ENCODE results near the gene GSTA1.
A peak's percentile ranks its signal among the peaks of the same experiment; 100 is the strongest.
"Not testable (repeated sequence)": the region's sequence is repeated elsewhere in the genome, so short reads cannot be mapped to it uniquely, and the experiment has no call there.

Gene GSTA1

GRCh38 chr6:52754443-52754842, 49.2 kb downstream of the GSTA1 start:
- no peak for DNase-seq

- not testable (repeated sequence) for DNase-seq
Observed at GRCh38 chr6:52753137-52753536, 50.5 kb downstream of the GSTA1 start.

- DNase-seq = no peak
Observed at GRCh38 chr6:52752310-52752709, 51.3 kb downstream of the GSTA1 start.

- no peak for DNase-seq
Observed at GRCh38 chr6:52749556-52750152, 54.0 kb downstream of the GSTA1 start.

GRCh38 chr6:52747301-52747700, 56.3 kb downstream of the GSTA1 start:
- DNase-seq = peak; percentile 85

DNA sequence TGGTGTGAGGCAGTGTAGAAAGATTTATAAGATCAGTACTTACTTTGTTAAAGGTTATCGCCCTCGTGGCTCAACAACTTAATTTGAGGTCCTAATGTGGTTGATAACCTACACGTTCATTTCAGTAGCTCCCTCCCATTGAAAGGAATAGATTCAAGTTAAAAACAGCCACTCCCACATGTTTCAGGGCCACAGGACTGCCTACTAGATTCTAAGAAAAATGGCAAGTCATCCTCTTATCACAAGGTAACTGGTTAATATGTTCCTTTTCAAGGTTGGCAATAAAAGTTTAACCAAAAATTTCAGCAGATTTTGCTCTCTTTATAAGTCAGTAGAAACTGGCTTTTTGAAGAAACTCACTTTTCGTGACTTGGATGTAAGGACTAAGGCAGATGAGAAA, 57.4 kb downstream of the GSTA1 start:
- no peak for DNase-seq

- no peak for DNase-seq
Observed at GRCh38 chr6:52745764-52746201, 57.8 kb downstream of the GSTA1 start.

- DNase-seq = no peak
Observed at GRCh38 chr6:52741872-52742271, 61.7 kb downstream of the GSTA1 start.

Data from fibroblast of skin of abdomen (primary cell).